Measurements from ENCODE around the gene LRRTM3.

GRCh38 chr10:67086327-67087134 is 160.7 kb downstream of the LRRTM3 start:
- TF ChIP-seq CTCF (IDR thresholded peaks at IDR 0.05), result no peak
- TF ChIP-seq POLR2A (IDR thresholded peaks at IDR 0.05), result no peak
